HG03575 (cell line): ENCODE data around the gene PPP3CA.
"Not testable (repeated sequence)": the region's sequence is repeated elsewhere in the genome, so short reads cannot be mapped to it uniquely, and the experiment has no call there.

Experiments
- ATAC-seq: cut with Tn5 transposase; IDR thresholded peaks from one replicate; pipeline ENCODE4 v1.9.1; 2021; ENCODE audit not compliant: unreplicated experiment, insufficient number of reproducible peaks, low FRiP score; ENCODE audit errors: extremely low read depth

Gene PPP3CA

DNA sequence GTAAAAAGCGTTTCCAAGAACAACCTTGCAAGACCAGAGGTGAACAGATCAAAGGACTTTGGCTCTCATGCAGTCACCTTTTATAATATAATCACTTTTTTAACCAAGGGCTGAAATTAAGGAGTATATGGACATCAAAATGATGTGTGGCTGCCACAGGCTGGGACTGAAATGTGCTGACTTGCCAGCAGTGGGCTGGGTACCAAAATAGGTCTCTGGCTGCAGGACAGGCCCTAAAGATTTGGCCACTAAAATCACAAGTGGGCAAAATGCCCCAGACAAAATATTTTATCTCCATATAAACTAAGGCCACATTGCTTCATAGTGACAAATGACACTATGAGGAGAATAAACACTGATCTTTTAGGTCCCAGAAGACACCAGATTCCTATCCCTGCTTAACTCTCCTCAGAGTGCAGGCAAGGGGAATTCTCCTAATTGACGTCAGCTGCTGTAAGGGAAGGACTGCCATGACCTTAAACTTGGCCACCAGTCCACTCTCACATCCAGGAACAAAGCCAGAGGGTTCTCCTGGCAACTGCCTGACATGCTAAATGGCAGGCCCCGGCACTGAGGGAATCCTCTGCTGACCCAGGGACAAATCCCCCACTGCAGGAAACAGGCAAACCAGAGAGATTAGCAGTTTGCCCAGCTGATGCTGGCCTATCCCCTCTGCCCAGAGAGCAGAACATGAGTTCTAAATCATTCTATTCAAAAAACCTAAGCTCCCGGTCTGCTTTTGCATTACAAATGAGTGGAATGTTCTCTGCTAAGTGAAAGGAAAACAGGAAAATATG, 155.8 kb downstream of the PPP3CA start:
- no peak for ATAC-seq

DNA sequence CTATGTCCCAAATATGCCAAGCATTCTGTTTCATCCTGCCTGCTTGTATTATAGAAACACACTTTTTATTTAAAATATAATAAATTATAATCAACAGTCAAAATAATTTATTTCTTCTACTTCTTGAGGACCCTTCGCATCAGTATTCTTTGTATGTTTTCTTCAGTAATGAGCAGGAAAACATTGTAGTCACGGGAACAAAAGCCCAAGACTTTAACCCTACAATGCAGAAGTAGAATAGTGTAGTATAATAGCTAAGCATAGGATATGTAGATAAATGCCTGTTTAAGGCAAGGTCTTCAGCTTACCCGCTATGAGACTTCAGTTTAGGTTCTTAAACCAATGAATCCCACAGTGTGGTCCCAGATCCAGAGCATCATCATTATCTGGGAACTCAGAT, 156.6 kb downstream of the PPP3CA start:
- no peak for ATAC-seq

GRCh38 chr4:101188906-101189305, 158.4 kb downstream of the PPP3CA start:
- ATAC-seq, result no peak

DNA sequence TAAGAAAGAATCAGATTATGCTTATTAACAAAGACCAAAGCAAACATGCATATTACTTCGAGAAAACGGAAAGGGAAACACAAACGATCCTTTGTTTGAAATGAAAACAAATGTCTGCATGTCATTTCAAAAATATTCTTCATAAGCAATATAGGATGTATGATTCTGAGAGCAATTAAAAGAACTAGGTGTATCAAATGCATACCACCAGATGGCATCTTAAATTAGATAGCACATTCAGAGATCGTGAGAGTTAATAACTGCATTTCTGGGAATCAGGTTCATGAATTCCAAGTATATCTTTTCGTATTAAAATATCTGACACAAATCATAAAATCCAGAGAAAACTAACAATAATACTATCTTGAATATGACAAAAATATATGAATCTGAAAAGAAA, 159.5 kb downstream of the PPP3CA start:
- ATAC-seq, result no peak

GRCh38 chr4:101186567-101187184, 160.7 kb downstream of the PPP3CA start:
- ATAC-seq, result no peak

DNA sequence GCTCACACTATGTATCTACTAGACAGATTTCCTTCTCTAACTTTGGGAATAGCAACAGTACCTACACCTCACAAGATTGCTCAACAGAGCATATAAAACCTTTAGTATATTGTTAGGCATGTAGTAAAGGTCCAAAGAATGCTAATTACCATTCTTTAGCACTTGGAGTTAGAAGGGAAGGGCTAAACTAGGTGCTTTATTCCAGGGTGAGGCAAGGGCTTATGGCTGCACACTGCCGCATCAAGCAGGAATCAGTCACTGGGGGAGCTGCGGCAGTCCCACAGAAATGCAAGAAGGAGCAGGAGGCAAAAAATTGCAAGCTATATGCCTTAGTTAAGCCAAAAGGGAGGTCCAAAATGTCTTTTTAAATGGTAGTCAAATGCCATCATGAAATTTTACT, 162.7 kb downstream of the PPP3CA start:
- ATAC-seq, result no peak

DNA sequence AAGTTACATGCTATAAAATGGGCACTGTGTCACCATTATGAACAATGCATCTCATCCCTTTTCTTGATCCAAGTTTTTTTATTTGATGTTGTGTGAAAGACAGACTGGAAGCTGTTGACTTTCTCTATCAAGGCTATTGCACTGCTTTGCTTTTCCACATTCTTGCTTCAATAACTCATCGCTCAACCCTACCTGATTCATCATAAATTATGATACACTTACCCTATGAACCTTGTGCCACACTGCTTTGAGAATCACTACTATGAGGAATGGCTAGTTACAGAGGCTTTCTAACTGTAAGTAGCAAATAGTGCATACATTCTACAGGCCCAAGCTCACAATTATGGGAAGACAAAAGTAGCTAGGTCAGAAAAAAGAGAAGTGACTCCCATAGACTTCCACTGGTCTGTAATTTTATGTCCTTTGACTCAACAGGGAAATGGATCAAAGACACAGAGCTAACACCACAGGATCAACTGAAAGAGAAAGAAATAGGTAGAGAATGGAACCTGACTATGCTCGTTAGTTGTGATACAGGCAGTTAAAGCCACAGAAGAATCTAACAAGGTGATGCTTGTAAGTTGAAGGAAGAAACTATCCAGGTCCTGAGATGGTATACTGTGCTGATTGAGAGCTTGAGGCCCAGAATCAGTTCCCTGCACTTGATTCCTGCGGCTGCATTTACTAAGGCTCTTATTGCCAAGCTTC, 163.5 kb downstream of the PPP3CA start:
- ATAC-seq, result no peak

DNA sequence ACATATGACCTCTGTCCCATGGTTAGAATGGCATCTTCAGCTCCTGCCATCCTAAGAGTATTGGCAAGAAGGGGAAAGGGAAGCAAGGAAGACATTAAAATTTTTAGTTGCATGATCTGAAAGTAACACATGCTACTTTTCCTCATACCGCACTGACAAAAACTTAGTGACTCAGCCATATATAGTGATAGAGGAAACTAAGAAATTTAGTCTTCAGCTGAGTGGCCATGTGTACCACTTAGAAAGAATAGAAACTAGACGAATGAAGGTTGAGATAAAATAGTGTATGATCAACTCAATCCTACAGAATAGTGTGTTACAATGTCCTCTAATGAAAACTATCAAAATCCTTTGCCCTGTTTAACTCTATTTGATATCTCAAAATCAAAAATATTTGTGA, 164.1 kb downstream of the PPP3CA start:
- no peak for ATAC-seq

GRCh38 chr4:101182688-101183087, 164.6 kb downstream of the PPP3CA start:
- not testable (repeated sequence) for ATAC-seq

- no peak for ATAC-seq
Observed at GRCh38 chr4:101178731-101179130, 168.6 kb downstream of the PPP3CA start.

- no peak for ATAC-seq
Observed at GRCh38 chr4:101177154-101177553, 170.2 kb downstream of the PPP3CA start.

DNA sequence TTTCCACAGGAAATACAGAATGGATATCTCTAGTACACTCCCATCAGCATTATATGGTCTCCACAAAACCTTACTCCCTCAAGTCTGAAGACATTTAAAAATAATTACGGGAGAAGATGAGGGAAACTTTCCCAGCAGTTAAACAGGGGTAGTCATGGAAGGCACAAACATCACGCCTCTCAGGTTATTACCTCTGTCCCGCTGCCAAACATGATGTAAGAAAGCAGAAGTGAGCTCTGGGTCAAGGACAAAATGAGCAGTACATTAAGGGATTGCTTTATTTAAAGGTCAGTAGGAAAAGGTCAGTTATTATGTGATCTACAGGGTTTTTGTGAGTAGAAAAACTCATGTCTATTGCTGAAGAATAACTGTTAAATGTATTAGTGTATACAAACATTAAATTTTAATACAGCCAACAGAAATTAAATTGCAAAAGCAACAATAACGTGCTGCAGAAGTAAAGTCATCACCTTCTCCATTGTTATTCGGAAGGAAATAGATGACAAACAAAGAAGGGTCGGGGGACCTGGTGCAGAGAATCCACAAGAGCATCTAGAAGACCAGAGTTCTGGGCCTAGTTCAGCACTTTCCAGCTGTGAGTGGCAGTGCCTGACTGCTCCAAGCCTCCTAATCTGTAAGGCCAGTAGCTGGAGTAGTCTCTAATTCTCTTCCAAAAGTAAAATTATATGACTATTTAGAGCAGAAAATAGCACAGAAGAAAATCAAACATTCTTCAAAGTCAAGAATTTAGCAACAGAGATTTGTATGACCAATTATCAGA, 171.2 kb downstream of the PPP3CA start:
- no peak for ATAC-seq

DNA sequence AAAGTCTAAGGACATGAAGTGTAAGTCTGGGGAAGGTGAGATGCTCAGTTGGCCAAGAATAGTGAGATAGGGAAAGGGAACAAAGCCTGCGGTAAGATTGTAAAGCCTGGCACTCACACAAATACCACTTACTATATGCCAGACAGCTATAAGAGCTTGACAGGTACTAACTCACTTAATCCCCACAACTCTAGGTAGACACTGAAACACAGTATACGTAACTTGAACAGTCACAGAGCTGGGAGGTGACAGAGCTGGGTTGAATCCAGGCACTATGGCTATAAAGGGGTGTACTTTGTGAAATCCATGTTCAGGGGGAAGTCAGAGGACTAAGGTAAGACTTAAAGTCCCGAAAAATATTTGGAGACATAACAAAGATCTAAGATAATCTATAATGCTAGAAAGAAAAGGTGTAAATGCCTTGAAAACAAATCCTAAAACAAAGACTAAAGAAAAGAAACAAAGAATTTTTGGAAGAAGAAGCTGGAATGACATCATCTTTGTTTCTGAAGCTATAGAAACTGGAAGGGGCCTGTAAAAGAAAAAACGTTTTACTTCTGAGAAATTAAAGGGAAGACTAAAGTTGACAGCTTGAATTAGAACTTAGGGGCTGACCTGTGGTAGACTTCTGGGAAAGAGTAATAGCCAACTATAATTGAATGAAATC, 172.5 kb downstream of the PPP3CA start:
- ATAC-seq, result no peak

- ATAC-seq, result no peak
Observed at GRCh38 chr4:101172369-101172768, 175.0 kb downstream of the PPP3CA start.

DNA sequence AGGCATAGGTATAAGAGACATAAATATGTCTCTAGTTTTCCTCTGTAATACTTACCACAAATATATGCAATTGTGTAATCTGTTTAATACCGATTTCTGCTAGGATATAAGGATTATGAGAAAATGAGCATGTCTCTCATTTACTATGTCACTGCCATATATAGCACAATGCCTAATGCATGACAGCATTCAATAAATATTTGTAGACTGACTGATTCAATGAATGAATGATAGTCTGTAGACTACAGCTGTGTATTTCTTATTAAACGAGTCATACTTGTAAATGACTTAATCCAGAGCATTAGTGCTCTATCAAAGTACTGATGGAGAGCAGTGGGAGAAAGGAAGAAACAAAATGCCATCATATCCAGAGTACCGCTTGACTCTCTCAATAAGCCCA, 175.6 kb downstream of the PPP3CA start:
- ATAC-seq, result no peak

DNA sequence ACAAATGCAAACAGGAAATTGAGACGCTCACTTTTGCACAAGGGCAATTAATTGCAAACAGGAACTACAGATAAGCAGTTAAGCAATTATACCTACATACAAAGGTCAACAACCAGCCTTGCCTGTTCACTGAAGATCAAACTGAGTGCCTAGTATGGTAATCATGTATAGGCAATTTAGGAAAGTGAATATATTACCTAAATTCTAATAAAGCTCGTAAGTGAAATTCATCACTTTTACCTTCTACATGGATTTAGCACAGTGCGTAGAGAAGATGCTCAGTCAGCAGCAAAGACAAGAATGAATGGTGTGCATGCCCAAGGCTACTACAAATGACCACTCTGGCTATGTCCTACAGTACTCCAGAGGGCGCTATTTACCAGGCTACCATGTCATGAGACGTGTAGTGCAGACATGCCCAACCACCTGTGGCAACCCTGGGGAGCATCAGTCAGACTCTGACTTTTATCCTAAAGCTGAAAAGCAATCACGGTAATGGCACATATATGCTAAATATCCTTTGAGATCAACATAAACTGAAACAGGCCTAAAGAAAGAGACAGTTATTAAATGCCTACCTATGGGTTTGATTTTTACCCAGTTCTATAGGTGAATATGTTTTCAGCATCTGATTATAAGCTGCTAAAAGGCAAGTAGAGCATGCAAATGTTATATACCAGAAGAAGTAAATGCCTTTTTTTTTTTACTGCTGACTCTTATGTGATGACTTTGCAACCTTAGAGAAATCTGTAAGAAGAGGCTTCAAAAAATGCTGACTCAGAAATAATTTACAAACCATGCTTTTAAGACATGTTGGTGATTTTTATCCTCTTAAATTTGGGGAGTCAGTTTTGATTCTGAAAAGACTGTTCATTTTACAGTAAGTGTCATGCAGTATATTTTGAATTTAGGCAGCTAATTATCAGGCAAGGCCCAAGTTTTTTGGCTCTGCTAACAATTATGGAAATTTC, 178.0 kb downstream of the PPP3CA start:
- peak; percentile 91 for ATAC-seq

DNA sequence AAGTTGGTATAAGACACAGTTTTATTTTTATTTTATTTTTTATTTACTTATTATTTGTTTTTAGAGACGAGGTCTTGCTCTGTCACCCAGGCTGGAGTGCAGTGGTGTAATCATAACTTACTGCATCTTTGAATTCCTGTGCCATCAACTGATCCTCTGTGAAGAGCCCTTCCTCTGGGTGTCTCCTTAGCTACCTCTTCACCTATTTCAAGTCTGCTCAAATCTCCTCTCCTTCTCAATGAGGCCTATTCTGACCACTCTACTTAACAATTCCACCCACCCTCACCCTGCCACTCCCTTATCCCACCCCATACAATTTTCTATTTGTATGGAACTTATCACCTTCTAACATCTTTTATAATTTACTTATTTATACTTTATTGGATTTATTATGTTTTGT, 183.4 kb downstream of the PPP3CA start:
- ATAC-seq, result no peak

GRCh38 chr4:101162990-101163380, 184.3 kb downstream of the PPP3CA start:
- no peak for ATAC-seq
